ENCODE results near the gene CABP1. TPM values are rescaled to one million over a fixed set of nuclear protein-coding genes. Genes with fewer than 3 reads are reported as not detected.

The CABP1 gene
- total RNA-seq, 4 donors from 2014 or later, result 1.3 TPM; not detected in 3

DNA sequence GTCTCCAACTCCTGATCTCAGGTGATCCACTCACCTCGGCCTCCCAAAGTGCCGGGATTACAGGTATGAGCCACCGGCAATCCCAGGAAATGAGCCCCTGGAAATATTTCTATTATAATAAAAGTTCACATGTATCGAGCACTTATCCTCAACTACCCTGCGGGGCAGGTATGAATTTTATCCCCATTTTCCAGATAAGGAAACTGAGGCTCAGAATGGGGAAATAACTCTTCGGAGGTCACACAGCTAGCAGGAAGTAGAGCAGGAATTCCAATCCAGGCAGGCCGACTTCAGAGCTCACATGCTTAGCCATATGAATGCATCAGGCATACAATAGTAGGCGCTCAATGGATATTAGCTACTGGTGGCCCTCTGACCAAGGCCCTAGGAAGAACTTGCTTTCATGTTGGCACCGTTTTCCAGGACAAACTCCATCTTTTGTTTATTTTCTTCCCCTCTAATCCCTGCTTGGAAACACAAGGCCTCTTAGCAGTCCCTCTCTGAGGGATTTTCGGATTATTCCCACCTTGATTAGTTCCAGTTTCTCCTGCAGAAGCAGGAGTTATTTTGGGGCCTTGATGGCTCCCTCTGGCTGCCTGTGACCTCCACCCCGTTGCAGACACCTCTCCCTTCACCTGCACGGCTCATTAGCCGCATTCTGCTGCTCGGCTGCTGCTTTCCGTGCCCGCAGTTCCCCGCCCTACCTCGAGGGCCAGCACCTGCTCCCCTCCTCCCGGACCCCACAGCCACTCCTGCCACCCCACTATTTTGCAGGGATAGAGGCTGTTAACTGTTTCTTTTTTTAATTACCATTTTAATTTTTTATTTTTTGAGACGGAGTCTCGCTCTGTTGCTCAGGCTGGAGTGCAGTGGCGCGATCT is 40.5 kb upstream of the CABP1 start:
- TF ChIP-seq, protein P1, sequence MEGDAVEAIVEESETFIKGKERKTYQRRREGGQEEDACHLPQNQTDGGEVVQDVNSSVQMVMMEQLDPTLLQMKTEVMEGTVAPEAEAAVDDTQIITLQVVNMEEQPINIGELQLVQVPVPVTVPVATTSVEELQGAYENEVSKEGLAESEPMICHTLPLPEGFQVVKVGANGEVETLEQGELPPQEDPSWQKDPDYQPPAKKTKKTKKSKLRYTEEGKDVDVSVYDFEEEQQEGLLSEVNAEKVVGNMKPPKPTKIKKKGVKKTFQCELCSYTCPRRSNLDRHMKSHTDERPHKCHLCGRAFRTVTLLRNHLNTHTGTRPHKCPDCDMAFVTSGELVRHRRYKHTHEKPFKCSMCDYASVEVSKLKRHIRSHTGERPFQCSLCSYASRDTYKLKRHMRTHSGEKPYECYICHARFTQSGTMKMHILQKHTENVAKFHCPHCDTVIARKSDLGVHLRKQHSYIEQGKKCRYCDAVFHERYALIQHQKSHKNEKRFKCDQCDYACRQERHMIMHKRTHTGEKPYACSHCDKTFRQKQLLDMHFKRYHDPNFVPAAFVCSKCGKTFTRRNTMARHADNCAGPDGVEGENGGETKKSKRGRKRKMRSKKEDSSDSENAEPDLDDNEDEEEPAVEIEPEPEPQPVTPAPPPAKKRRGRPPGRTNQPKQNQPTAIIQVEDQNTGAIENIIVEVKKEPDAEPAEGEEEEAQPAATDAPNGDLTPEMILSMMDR (IDR thresholded peaks at IDR 0.05; ENCODE audit: low read depth), result no peak

DNA sequence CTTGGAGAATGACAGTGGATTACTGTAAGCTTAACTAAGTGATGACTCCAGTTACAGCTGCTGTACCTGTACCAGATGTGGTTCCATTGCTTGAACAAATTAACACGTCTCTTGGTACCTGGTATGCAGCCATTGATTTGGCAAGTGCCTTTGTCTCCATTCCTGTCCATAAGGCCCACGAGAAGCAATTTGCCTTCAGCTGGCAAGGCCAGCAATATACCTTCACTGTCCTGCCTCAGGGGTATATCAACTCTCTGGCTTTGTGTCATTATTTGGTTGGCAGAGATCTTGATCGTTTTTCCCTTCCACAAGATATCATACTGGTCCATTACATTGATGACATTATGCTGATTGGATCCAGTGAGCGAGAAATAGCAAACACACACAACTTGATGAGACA is 29.9 kb upstream of the CABP1 start:
- TF ChIP-seq, protein P1 (IDR thresholded peaks at IDR 0.05; ENCODE audit: low read depth), result no peak

DNA sequence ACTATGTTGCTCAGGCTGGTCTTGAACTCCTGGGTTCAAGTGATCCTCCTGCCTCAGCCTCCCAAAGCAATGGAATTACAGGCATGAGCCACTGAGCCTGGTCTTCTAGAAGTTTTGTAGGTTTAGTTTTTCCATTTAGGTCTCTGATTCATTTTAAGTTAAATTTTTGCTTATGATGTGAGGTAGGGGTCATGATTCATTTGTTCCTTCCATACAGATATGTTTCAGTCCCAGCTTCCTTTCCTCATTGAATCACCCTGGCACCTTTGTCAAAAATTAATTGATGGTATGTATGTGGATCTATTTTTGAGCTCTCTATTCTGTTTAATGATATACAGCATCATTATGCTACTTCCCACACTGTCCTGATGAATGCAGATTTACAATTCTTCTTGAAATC is 25.6 kb upstream of the CABP1 start:
- TF ChIP-seq, protein P1 (IDR thresholded peaks at IDR 0.05; ENCODE audit: low read depth), result no peak

DNA sequence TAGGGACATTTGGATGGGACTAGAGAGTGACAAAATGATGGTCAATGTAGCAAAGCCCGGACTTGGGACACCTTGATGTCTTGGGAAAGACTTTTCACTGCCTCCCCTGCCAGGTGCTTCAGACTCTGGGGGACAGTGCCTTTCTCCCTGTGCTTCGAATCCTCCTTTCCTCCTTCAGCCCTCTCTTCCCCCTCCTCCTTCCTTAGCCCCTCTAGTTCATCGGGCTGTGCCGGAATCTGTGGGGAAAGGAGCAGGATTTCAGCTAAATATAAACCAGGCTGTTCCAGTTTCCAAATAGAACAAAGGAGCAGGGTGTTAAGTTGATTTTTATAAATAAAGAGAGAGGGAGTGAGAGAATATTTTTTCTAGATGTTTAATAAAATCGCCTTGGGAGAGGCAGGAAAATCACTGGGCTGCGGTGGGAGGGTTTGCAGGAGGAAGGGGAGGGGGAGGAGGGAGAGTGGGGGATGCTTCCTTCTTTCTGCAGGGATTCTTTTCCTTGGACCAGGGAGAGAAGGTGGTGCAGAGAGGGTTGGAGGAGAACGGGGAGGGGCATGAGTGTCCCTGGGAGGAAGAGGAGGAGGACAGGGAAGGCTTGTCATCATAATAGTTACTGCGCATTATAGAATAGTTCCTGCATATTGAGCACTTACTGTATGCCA is 21.3 kb upstream of the CABP1 start:
- TF ChIP-seq, protein P1 (IDR thresholded peaks at IDR 0.05; ENCODE audit: low read depth), result no peak

DNA sequence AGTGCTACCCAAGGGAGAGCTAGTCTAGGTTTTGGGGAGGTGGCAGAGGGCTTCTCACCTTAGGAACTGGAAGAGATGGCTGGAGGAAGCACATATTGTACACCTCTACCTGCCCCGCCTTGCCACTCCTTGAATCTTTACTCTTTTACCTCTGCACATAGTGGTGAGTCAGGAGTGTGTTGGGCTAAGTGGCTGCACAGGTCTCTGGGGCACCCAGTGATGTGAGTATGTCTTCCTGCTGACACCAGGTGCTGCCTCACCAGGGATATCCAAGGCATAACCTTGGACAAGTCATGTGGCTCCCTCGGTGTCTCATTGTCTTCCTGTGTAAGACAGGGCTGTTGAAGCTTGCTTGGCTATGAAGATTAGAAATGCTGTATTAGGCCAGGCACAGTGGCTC is 19.8 kb upstream of the CABP1 start:
- TF ChIP-seq, protein P1 (IDR thresholded peaks at IDR 0.05; ENCODE audit: low read depth), result no peak

DNA sequence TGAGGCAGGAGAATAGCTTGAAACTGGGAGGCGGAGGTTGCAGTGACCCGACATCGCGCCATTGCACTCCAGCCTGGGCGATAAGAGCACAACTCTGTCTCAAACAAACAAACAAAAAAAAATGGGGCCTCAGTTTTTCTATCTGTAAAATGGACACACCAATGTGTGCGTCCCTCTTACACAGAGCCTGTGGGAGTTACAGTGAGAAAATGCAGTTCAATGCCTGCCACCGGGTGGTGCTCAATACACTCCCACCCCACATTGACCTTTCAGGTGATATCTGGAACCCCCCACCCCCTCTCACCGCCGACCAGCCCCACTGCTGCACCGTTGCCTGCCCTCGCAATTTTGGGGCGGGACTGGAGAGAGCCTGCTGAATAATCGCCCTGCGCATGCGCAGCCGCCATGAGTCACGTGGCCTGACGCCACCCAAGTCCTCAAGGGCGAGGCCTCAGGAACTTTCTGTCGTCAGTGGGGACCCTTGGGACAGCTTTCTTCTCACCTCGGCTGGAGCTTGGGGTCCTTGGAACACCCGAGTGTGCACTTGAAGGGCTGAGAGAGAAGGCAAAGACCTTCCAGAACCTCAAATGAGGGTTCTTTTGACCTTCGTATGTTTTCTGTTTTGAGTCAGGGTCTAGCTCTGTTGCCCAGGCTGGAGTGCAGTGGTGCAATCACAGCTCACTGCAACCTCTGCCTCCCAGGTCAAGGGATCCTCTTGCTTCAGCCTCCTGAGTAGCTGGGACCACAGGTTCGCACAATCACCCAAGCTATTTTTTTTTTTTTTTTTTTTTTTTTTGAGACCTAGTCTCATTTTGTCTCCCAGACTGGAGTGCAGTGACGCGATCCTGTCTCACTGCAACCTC is 14.6 kb upstream of the CABP1 start:
- TF ChIP-seq, protein P1 (IDR thresholded peaks at IDR 0.05; ENCODE audit: low read depth), result no peak
